LNCaP clone FGC (cell line): ENCODE data around the gene DOK5.

Source experiments
- DNase-seq: peaks from one replicate; pipeline ENCODE4 v3.0.0-alpha.2; 2011; ENCODE audit warnings: low read depth
- H3K4me3 ChIP-seq: 2 replicates; pipeline ENCODE4 v1.5.1; 2011; ENCODE audit warnings: mild to moderate bottlenecking, low read depth, low read length, control low read depth
- CTCF ChIP-seq: IDR thresholded peaks from 2 replicates; pipeline ENCODE4 v1.5.1; 2012; ENCODE audit warnings: mild to moderate bottlenecking; ENCODE audit not compliant: control insufficient read depth, insufficient read depth; ENCODE audit errors: extremely low read depth

The DOK5 gene

GRCh38 chr20:54601831-54602515 lies 126.6 kb downstream of the DOK5 start:
- H3K4me3 ChIP-seq, result no peak overlapping the region
- TF ChIP-seq CTCF, result no peak
- DNase-seq, result no peak

GRCh38 chr20:54605319-54605718 lies 129.9 kb downstream of the DOK5 start:
- TF ChIP-seq CTCF, result no peak
- no peak overlapping the region for H3K4me3 ChIP-seq
- DNase-seq, result no peak

- no peak for TF ChIP-seq CTCF
- no peak for DNase-seq
- H3K4me3 ChIP-seq, result no peak overlapping the region
These were observed 131.0 kb downstream of the DOK5 start for GRCh38 chr20:54606380-54606779.

GRCh38 chr20:54608039-54608745 lies 132.8 kb downstream of the DOK5 start:
- H3K4me3 ChIP-seq, result no peak overlapping the region
- no peak for DNase-seq
- TF ChIP-seq CTCF, result no peak

- H3K4me3 ChIP-seq, result no peak overlapping the region
- no peak for DNase-seq
- TF ChIP-seq CTCF, result no peak
These were observed 133.6 kb downstream of the DOK5 start for GRCh38 chr20:54608943-54609342.

GRCh38 chr20:54611708-54612412 lies 136.5 kb downstream of the DOK5 start:
- no peak for DNase-seq
- TF ChIP-seq CTCF, result no peak
- H3K4me3 ChIP-seq, result no peak overlapping the region

- no peak for TF ChIP-seq CTCF
- no peak overlapping the region for H3K4me3 ChIP-seq
- no peak for DNase-seq
These were observed 143.0 kb downstream of the DOK5 start for GRCh38 chr20:54618412-54618811.
